SKM-1 (cell line): ENCODE measurements around the gene MEIKIN.

Experiments
- DNase-seq: peaks from one replicate; lab custom pipeline; 2025; ENCODE audit not compliant: unreplicated experiment; lab: John Stamatoyannopoulos, UW

The MEIKIN gene

DNA sequence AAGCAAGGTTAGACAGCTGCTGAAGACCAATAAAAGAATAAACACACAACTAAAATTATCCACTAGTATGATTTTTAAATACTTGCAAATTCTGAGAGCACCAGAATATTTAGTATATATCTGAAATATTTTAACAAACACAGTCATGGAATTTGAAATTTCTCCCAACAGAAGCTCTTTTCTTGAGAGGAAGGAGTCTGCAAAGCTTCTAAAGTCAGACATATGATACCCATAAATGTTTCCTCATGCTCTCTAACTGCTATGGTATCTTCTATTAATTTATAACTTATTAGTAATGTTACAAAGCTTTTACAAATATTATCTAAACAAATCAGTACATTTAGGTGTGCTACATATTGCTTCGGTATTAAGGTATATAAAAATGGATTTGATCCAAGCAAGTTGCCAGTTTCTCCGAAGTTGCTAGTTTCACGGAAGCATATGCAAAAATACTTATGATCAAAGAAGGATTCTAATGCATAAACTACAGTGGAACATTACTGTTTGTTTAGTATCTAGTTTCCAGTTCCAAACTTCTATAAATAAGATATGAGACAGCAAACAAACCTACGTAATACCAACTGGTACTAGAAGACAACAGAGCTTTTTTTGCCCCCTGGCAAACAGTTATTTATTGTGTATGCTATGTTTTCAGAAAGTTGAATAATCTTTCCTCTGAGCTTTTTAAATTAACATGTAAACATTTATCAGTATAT, 170.7 kb downstream of the MEIKIN start:
- DNase-seq: no peak

- no peak for DNase-seq
These were observed 171.7 kb downstream of the MEIKIN start for GRCh38 chr5:131773805-131774204.

GRCh38 chr5:131771692-131772091, 173.8 kb downstream of the MEIKIN start:
- no peak for DNase-seq

DNA sequence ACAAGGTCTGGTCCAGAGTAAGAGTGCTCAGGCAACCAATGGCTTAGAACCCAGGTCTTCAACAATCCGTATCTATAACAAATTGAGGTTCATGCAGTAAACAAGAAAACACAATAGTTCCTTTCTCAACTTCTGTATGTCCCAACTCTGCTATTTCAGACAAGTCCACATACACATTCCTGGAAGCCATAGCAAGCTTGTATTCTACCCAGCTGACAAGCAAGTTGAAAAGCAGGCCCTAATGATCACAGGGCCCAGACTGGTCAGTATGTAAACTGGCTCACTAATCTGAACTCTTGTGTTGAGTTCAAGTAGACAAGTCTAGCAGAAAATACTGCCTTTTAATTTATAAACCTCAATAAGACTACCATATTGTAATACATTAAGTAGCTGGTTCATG, 175.5 kb downstream of the MEIKIN start:
- no peak for DNase-seq

GRCh38 chr5:131769336-131769735, 176.1 kb downstream of the MEIKIN start:
- DNase-seq: no peak

DNA sequence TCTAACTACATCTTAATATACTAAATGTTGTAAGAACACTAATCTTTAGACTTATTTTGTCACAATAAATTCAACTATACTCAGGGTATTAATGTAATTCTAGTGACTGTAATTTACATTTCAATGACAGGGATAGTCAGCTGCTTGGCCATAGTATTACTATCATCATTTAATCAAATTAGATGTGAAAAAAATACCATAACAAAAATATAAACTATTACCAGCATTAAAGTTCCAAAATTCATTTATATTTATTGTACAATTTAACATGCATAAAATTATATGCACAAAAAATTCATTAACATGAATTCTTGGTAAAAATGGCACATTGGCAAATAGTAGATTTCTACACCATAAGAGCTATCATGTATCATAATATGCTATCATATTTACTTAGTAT, 177.6 kb downstream of the MEIKIN start:
- DNase-seq: no peak

DNA sequence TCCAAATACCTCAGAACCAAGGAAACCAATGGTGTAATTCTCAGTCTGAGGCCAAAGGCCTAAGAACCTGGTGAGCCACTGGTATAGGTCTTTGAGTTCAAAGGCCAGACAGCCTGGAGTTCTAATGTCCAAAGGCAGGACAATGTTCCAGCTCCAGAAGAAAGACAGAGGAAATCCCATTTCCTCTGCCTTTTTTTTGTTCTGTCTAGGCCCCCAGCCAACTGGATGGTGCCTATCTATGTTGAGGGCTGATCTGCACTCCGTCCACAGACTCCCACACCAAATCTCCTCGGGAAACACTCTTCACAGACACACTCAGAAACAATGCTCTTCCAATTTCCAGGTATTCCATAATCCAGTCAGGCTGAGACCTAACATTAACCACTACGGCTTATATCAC, 178.8 kb downstream of the MEIKIN start:
- DNase-seq: no peak

GRCh38 chr5:131765261-131765660, 180.2 kb downstream of the MEIKIN start:
- DNase-seq: no peak

DNA sequence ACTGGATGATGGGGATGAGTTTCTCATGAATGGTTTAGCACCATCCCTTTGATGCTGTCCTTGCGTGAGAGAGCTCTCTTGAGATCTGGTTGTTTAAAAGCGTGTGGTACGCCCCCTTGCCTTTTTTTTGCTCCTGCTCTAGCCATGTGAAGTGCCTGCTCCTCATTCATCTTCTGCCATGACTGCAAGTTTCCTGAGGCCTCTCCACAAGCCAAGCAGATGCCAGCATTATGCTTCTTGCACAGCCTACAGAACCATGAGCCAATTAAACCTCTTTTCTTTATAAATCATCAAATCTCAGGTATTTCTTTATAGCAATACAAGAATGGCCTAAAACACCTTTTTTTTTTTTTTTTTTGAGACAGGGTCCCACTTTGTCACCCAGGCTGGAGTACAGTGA, 181.5 kb downstream of the MEIKIN start:
- DNase-seq: no peak

DNA sequence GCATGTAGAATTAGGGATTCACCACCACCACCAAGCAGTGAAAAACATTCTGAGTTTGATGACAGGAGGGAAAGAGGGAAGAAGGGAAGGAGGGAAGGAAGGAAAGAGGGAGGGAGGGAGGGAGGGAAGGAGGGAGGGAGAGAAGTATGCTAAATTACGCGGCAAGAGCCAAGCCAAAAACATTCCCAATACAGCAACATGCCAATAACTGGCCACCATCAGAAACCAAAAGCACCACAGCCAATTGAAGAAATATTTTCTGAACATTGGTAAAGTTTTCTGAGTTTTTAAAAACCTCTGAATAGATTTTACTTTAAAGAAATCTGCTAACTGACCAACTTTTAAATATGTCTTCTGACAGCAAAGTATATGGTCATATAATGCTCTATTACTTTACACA, 184.7 kb downstream of the MEIKIN start:
- DNase-seq: no peak

GRCh38 chr5:131759704-131760103, 185.8 kb downstream of the MEIKIN start:
- no peak for DNase-seq

GRCh38 chr5:131758520-131758900, 187.0 kb downstream of the MEIKIN start:
- DNase-seq: no peak

GRCh38 chr5:131757830-131758519, 187.5 kb downstream of the MEIKIN start:
- DNase-seq: no peak
